DND-41 (cell line): ENCODE data around the gene TMEM256.

Source experiments
- ATAC-seq: fragments of 200-7000 bp; cut with Tn5 transposase; 3 replicates; pipeline ENCODE4 v1.9.1; 2021; ENCODE audit warnings: low read depth; ENCODE audit not compliant: insufficient read depth
- DNase-seq: peaks from one replicate; pipeline ENCODE4 v3.0.0-alpha.2; 2020
- H2AFZ ChIP-seq: 2 replicates; pipeline ENCODE4 v1.6.0; 2012; ENCODE audit warnings: low read depth, low read length
- H3K27ac ChIP-seq: 2 replicates; pipeline ENCODE4 v1.5.1; 2012; ENCODE audit warnings: low read length, inconsistent platforms
- H3K27me3 ChIP-seq: fragments of 200-600 bp; sonication (generic); 2 replicates; pipeline ENCODE4 v1.6.0; 2012; ENCODE audit warnings: low read length, mild to moderate bottlenecking, inconsistent platforms; ENCODE audit not compliant: insufficient read depth, poor library complexity
- H3K36me3 ChIP-seq: 2 replicates; pipeline ENCODE4 v1.5.1; 2012; ENCODE audit warnings: low read length, inconsistent platforms; ENCODE audit not compliant: insufficient read depth
- H3K4me1 ChIP-seq: 2 replicates; pipeline ENCODE4 v1.5.1; 2012; ENCODE audit warnings: mild to moderate bottlenecking, low read length; ENCODE audit not compliant: insufficient read depth
- H3K4me2 ChIP-seq: 2 replicates; pipeline ENCODE4 v1.6.0; 2012; ENCODE audit warnings: mild to moderate bottlenecking, moderate library complexity, low read length, inconsistent platforms; ENCODE audit not compliant: insufficient read depth
- H3K4me3 ChIP-seq, 2 experiments: fragments of 200-600 bp in 1 of 2; shearing (Covaris generic) in 1 of 2; 2 replicates each; pipeline ENCODE4 v1.5.1; 2012 to 2016; ENCODE audit warnings: inconsistent platforms in 2 of 2, low read length in 2 of 2, mild to moderate bottlenecking in 2 of 2, low read depth in 1 of 2, moderate library complexity in 1 of 2
- H3K79me2 ChIP-seq: 2 replicates; pipeline ENCODE4 v1.6.0; 2012; ENCODE audit warnings: low read length, inconsistent platforms; ENCODE audit not compliant: insufficient read depth
- H3K9ac ChIP-seq: 2 replicates; pipeline ENCODE4 v1.6.0; 2012; ENCODE audit warnings: low read depth, mild to moderate bottlenecking, inconsistent platforms, low read length, moderate library complexity
- H3K9me3 ChIP-seq: 2 replicates; pipeline ENCODE4 v1.5.1; 2012; ENCODE audit warnings: low read length, moderate library complexity, mild to moderate bottlenecking, inconsistent platforms; ENCODE audit not compliant: insufficient read depth, severe bottlenecking
- H4K20me1 ChIP-seq: 2 replicates; pipeline ENCODE4 v1.6.0; 2012; ENCODE audit warnings: low read length; ENCODE audit not compliant: insufficient read depth
- CTCF ChIP-seq: IDR thresholded peaks from 2 replicates; pipeline ENCODE4 v1.5.1; 2012; ENCODE audit warnings: borderline replicate concordance, low read length, moderate library complexity, mild to moderate bottlenecking; ENCODE audit not compliant: poor library complexity, severe bottlenecking; ENCODE audit errors: extremely low read depth
- EZH2 ChIP-seq: IDR thresholded peaks from 3 replicates; pipeline ENCODE4 v1.6.1; 2012; ENCODE audit warnings: borderline replicate concordance, low read depth, mild to moderate bottlenecking, moderate library complexity, low read length, inconsistent platforms; ENCODE audit not compliant: severe bottlenecking

The TMEM256 gene

GRCh38 chr17:7391307-7391706, 12.6 kb downstream of the TMEM256 start:
- Histone ChIP-seq H3K36me3 (no peaks in the 10 kb centered on the region), H3K79me2 (no peaks in the 10 kb centered on the region), H2AFZ (no peak overlapping the region), H4K20me1 (no peaks in the 10 kb centered on the region), H3K4me3 (no peak overlapping the region), H3K4me1 (peaks cover 20% of the 10 kb centered on the region), H3K27me3 (no peaks in the 10 kb centered on the region), H3K9me3 (no peaks in the 10 kb centered on the region), H3K4me2 (no peak overlapping the region), H3K27ac (no peak overlapping the region), H3K9ac (no peak overlapping the region)
- DNase-seq (no peak), ATAC-seq (no peak)
- TF ChIP-seq EZH2 (no peak), CTCF (no peak)

GRCh38 chr17:7389924-7390910, 13.7 kb downstream of the TMEM256 start:
- H3K4me2 ChIP-seq: no peak overlapping the region
- TF ChIP-seq EZH2: no peak
- H3K9me3 ChIP-seq: no peaks in the 10 kb centered on the region
- H3K79me2 ChIP-seq: no peaks in the 10 kb centered on the region
- H3K27me3 ChIP-seq: no peaks in the 10 kb centered on the region
- DNase-seq: no peak
- H3K4me1 ChIP-seq: peaks cover 19% of the 10 kb centered on the region
- H2AFZ ChIP-seq: no peak overlapping the region
- no peak for ATAC-seq
- no peaks in the 10 kb centered on the region for H4K20me1 ChIP-seq
- no peak overlapping the region for H3K4me3 ChIP-seq
- H3K36me3 ChIP-seq: no peaks in the 10 kb centered on the region
- H3K27ac ChIP-seq: no peak overlapping the region
- no peak overlapping the region for H3K9ac ChIP-seq

GRCh38 chr17:7388856-7389255, 15.0 kb downstream of the TMEM256 start:
- Histone ChIP-seq H3K79me2 (no peaks in the 10 kb centered on the region), H4K20me1 (no peaks in the 10 kb centered on the region), H3K9me3 (no peaks in the 10 kb centered on the region), H3K27me3 (peaks cover 10% of the 10 kb centered on the region), H3K27ac (no peak overlapping the region), H3K36me3 (no peaks in the 10 kb centered on the region), H3K4me1 (peaks cover 18% of the 10 kb centered on the region), H3K4me2 (no peak overlapping the region), H3K9ac (no peak overlapping the region), H2AFZ (no peak overlapping the region), H3K4me3 (no peak overlapping the region)
- ATAC-seq (no peak), DNase-seq (no peak)
- TF ChIP-seq CTCF (no peak), EZH2 (no peak)

- Histone ChIP-seq H3K9ac (peak overlapping the region; percentile 47; the same call in 1 of the 2 replicates), H3K79me2 (no peaks in the 10 kb centered on the region), H3K36me3 (no peaks in the 10 kb centered on the region), H2AFZ (peak overlapping the region; percentile 67), H3K27ac (no peak overlapping the region), H3K27me3 (peaks cover 25% of the 10 kb centered on the region), H3K4me1 (peaks cover 14% of the 10 kb centered on the region), H3K4me2 (peak overlapping the region; percentile 70), H3K4me3 (peak overlapping the region in 1 of 2 experiments; percentile 48; a peak in 2 of 4 replicates), H4K20me1 (no peaks in the 10 kb centered on the region), H3K9me3 (no peaks in the 10 kb centered on the region)
- DNase-seq (no peak), ATAC-seq (no peak)
- TF ChIP-seq CTCF (no peak), EZH2 (no peak)
These were observed 19.3 kb downstream of the TMEM256 start for GRCh38 chr17:7384489-7385081.
